CD4-positive, alpha-beta T cell (primary cell): ENCODE measurements around the gene ITGAL. TPM values are rescaled to one million over a fixed set of nuclear protein-coding genes. Genes with fewer than 3 reads are reported as not detected.
"Not testable (repeated sequence)": the region's sequence is repeated elsewhere in the genome, so short reads cannot be mapped to it uniquely, and the experiment has no call there.

ENCODE experiments used
- ATAC-seq: fragments of 200-7000 bp; cut with Tn5 transposase; one replicate; pipeline ENCODE4 v1.10.0; 2022; ENCODE audit warnings: mild to moderate bottlenecking; ENCODE audit not compliant: poor library complexity
- CTCF ChIA-PET: fragments of 350-600 bp; sonication (Branson Sonifier 250); formaldehyde crosslinking; loops from one replicate; lab custom pipeline; 2021; ENCODE audit warnings: antibody characterized with exemption, inconsistent platforms; lab: Charles Lee
- POLR2A ChIA-PET: fragments of 350-600 bp; sonication (Branson Sonifier 250); formaldehyde crosslinking; loops from one replicate; lab custom pipeline; 2021; ENCODE audit warnings: antibody characterized with exemption, inconsistent platforms; lab: Charles Lee
- DNase-seq, 14 experiments: peaks; one replicate each; pipeline ENCODE4 v3.0.0-alpha.2; 2013 to 2020; ENCODE audit warnings: mixed read lengths in 2 of 14
- H3K27ac ChIP-seq, 2 donors: one replicate each; pipeline versions ENCODE4 v1.5.1 to v1.7.0; 2013; ENCODE audit warnings: low read length in 2 of 2, low read depth in 1 of 2, mild to moderate bottlenecking in 1 of 2
- H3K27me3 ChIP-seq, 2 experiments: 1 replicate in 1 of 2; 2 replicates in 1 of 2; pipeline versions ENCODE4 v1.6.1 to v1.7.0; 2013; ENCODE audit warnings: low read length in 2 of 2, control low read depth in 1 of 2, mild to moderate bottlenecking in 1 of 2, moderate library complexity in 1 of 2; ENCODE audit not compliant: insufficient read depth in 2 of 2, control insufficient read depth in 1 of 2
- H3K36me3 ChIP-seq: one replicate; pipeline ENCODE4 v1.6.1; 2013; ENCODE audit warnings: low read length, control low read depth; ENCODE audit not compliant: insufficient read depth
- H3K4me1 ChIP-seq: one replicate; pipeline ENCODE4 v1.6.1; 2013; ENCODE audit warnings: low read length, control low read depth; ENCODE audit not compliant: insufficient read depth
- H3K4me3 ChIP-seq: one replicate; pipeline ENCODE4 v1.5.1; 2013; ENCODE audit warnings: mild to moderate bottlenecking, low read length, moderate library complexity
- H3K9me3 ChIP-seq, 2 experiments: 1 replicate in 1 of 2; 2 replicates in 1 of 2; pipeline versions ENCODE4 v1.6.1 to v1.7.0; 2013; ENCODE audit warnings: low read length in 2 of 2, mild to moderate bottlenecking in 2 of 2, control low read depth in 1 of 2, moderate library complexity in 1 of 2; ENCODE audit not compliant: control insufficient read depth in 1 of 2, insufficient read depth in 1 of 2
- H3K27ac Mint-ChIP-seq: one replicate; pipeline ENCODE4 v1.8.0; 2020; ENCODE audit warnings: mixed read lengths
- H3K27me3 Mint-ChIP-seq: one replicate; pipeline ENCODE4 v1.8.0; 2021; ENCODE audit warnings: mixed read lengths
- H3K36me3 Mint-ChIP-seq: one replicate; pipeline ENCODE4 v1.8.0; 2021; ENCODE audit warnings: low read depth, mixed read lengths
- H3K4me1 Mint-ChIP-seq: one replicate; pipeline ENCODE4 v1.8.0; 2021; ENCODE audit warnings: low read depth, mixed read lengths
- H3K4me3 Mint-ChIP-seq: one replicate; pipeline ENCODE4 v1.8.0; 2020; ENCODE audit warnings: mild to moderate bottlenecking, mixed read lengths
- H3K9me3 Mint-ChIP-seq: one replicate; pipeline ENCODE4 v1.8.0; 2020; ENCODE audit warnings: mixed read lengths
- CTCF ChIP-seq: fragments of 200-600 bp; IDR thresholded peaks from one replicate; pipeline ENCODE4 v1.8.0; 2022; ENCODE audit warnings: antibody characterized with exemption, mild to moderate bottlenecking
- intact Hi-C, 2 experiments: fragments of 100-400 bp; cut with DNase I in 1 of 2; cut with micrococcal nuclease in 1 of 2; formaldehyde crosslinking; loops; one replicate each; pipeline versions ENCODE4 v1.15.1 to v1.9.0; 2023 to 2025; cut with DNase I, micrococcal nuclease
- total RNA-seq, 174 experiments: library from RNA in 2 of 174; stranded (reverse) in 2 of 174; gene quantifications; one replicate each; pipeline ENCODE4 v1.2.3 and lab custom pipeline; 2021 to 2026

ITGAL gene
- total RNA-seq, 2 experiments from 2014 or later: 186 to 187 TPM

- H3K36me3 Mint-ChIP-seq: peaks cover 16% of the 10 kb centered on the region
- H3K4me3 Mint-ChIP-seq: no peak overlapping the region
- peaks cover 25% of the 10 kb centered on the region for H3K4me1 ChIP-seq
- no peak for TF ChIP-seq CTCF
- H3K27me3 ChIP-seq: no peaks in the 10 kb centered on the region
- CTCF ChIA-PET: no interaction called here
- no peak overlapping the region for H3K27ac Mint-ChIP-seq
- POLR2A ChIA-PET: no interaction called here
- peaks cover 31% of the 10 kb centered on the region for H3K4me1 Mint-ChIP-seq
- no peak for DNase-seq
- H3K9me3 ChIP-seq: no peaks in the 10 kb centered on the region
- H3K36me3 ChIP-seq: no peaks in the 10 kb centered on the region
- H3K4me3 ChIP-seq: no peak overlapping the region
- no peaks in the 10 kb centered on the region for H3K9me3 Mint-ChIP-seq
- H3K27ac ChIP-seq: no peak overlapping the region
- H3K27me3 Mint-ChIP-seq: no peaks in the 10 kb centered on the region
- intact Hi-C loops: loop anchor here in 1 of 2 experiments (5.0 kb wide), 2 partner anchors 58 to 92 kb away; partner anchors contain the start of gene SEPHS2
- ATAC-seq: no peak
Observed at GRCh38 chr16:30539000-30539964, 66.7 kb downstream of the ITGAL start.

- DNase-seq, H3K9me3 ChIP-seq, H3K27ac ChIP-seq, H3K4me3 Mint-ChIP-seq, H3K36me3 ChIP-seq, ATAC-seq, POLR2A ChIA-PET, H3K27me3 ChIP-seq, H3K27ac Mint-ChIP-seq, H3K27me3 Mint-ChIP-seq, H3K4me3 ChIP-seq, H3K9me3 Mint-ChIP-seq: not testable (repeated sequence)
- CTCF ChIA-PET: interaction anchor here (0.8 kb wide), 1 partner anchor 18 kb away, joined by 3 read pairs; the partner anchor contains the start of gene ZNF764
- H3K4me1 ChIP-seq: peaks cover 19% of the 10 kb centered on the region
- intact Hi-C loops: loop anchor here in 1 of 2 experiments (5.0 kb wide), 2 partner anchors 57 to 93 kb away; partner anchors contain the start of gene SEPHS2
- peaks cover 27% of the 10 kb centered on the region for H3K4me1 Mint-ChIP-seq
- H3K36me3 Mint-ChIP-seq: peaks cover 10% of the 10 kb centered on the region
Observed at GRCh38 chr16:30539986-30540526, 67.5 kb downstream of the ITGAL start.

GRCh38 chr16:30540916-30541464 is 68.4 kb downstream of the ITGAL start:
- not testable (repeated sequence) for H3K27ac ChIP-seq, H3K27ac Mint-ChIP-seq, H3K4me3 Mint-ChIP-seq

More at GRCh38 chr16:30540916-30541464, 68.4 kb downstream of the ITGAL start:
- H3K27me3 Mint-ChIP-seq, intact Hi-C loops, H3K36me3 ChIP-seq, H3K4me1 ChIP-seq, H3K4me3 ChIP-seq, H3K9me3 ChIP-seq, H3K36me3 Mint-ChIP-seq, ATAC-seq, DNase-seq, H3K27me3 ChIP-seq, H3K9me3 Mint-ChIP-seq: not testable (repeated sequence)
- ChIA-PET CTCF (interaction anchor here (0.8 kb wide), 1 partner anchor 17 kb away, joined by 3 read pairs; the partner anchor contains the start of gene ZNF764), POLR2A (interaction anchor here (0.9 kb wide), 1 partner anchor 16 kb away, joined by 3 read pairs; no protein-coding TSS in a partner anchor)
- peaks cover 17% of the 10 kb centered on the region for H3K4me1 Mint-ChIP-seq
